GM18502 (cell line): ENCODE measurements around the gene RBMX2.
A peak's percentile ranks its signal among the peaks of the same experiment; 100 is the strongest.
"Not testable (repeated sequence)": the region's sequence is repeated elsewhere in the genome, so short reads cannot be mapped to it uniquely, and the experiment has no call there.

Experiments
- ATAC-seq: cut with Tn5 transposase; IDR thresholded peaks from one replicate; pipeline ENCODE4 v1.9.1; 2021; ENCODE audit warnings: mild to moderate bottlenecking; ENCODE audit not compliant: unreplicated experiment, poor library complexity

Gene RBMX2, protein sequence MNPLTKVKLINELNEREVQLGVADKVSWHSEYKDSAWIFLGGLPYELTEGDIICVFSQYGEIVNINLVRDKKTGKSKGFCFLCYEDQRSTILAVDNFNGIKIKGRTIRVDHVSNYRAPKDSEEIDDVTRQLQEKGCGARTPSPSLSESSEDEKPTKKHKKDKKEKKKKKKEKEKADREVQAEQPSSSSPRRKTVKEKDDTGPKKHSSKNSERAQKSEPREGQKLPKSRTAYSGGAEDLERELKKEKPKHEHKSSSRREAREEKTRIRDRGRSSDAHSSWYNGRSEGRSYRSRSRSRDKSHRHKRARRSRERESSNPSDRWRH

GRCh38 chrX:130401415-130402207 is at the start of gene RBMX2:
TSS of gene RBMX2 (plus strand) at chrX:130401987. CDS start at chrX:130402033, 46 bp downstream.
- peak; percentile 93 for ATAC-seq

- not testable (repeated sequence) for ATAC-seq
Measured at GRCh38 chrX:130352050-130352449, 49.7 kb upstream of the RBMX2 start.

- no peak for ATAC-seq
Measured at GRCh38 chrX:130376077-130376476, 25.7 kb upstream of the RBMX2 start.

DNA sequence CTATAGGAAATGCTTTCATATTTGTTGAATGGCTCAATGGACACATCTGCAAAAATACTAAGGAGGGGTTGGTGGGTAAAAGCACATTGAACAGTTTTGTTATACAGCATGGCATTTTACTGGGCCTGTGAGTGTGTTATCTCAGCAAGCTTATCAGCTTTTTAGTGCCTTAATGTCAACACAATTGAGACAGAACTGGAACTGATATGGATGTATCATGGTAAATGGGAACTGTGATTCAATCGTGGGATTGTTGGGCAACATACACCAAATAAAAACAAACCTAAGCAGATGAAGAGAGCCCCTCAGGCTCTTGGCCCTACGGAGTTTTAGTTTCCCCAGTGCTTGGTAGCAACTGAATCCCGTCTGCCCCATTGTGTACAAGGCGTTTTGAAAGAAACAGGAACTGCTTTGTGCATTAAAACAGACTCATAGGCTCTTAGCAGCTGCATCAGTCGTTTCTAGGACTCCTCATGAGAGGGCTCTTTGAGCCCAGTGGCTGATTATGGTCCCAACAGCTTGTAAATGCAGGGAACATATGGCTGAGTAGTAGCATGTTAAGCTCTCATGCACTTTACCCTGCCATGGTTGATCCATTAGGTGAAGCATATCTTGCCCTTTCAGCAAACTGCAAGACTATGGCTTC is 23.6 kb upstream of the RBMX2 start:
- ATAC-seq: no peak

GRCh38 chrX:130385520-130385919 is 16.3 kb upstream of the RBMX2 start, which contains the start of gene GPR119:
TSS of gene GPR119 (minus strand) at chrX:130385674. CDS start at chrX:130385447, 227 bp downstream.
- ATAC-seq: no peak

- ATAC-seq: no peak
Measured at GRCh38 chrX:130386408-130386808, 15.4 kb upstream of the RBMX2 start.

DNA sequence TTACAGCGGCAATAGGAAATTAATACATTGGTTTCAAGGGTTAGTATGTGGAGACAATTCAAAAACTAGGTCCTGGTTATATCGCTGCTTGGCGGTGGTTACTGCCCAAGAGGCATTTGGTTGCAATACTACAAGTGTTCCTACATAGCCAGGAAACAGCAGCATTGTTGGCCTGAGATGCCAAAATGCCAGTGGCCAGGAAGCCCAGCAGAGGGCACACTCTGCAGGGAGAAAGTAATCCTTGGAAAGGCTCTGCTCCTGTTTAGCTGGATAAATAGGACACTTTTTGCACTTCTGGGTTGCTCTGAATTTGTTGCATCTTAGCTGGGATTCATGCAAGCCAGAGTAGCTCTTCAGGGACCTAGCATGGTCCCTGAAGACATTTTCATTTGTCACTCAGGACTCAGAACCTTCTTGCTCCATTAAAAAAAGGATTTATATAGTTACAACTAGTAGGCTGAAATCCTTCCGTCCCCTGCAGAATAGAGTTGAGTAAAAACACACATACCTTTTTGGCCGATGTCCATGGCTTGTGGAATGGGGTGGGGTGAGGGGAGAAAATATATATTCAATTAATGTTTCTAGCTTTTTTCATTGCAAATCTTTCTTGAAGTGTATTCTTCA is 8.2 kb upstream of the RBMX2 start:
- ATAC-seq: no peak

DNA sequence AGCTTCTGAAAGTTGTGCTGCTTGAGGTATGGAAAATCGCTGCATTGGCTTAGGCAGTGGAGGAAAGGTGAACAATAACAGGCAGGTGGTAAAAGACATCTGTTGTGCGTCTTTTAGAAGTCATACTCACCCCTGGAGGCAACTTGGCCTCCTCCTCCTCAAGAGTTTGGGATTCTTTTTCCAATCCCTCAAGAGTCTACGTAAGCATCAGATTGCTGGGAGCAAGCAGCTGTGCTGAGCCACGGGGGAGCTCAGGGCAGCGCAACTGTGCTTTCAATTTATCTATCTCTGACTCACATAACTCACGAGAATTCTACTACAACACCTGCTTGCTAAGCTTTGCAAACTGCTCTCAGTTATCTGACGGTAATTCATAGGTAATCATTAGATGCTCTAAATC is 6.4 kb upstream of the RBMX2 start:
- no peak for ATAC-seq

GRCh38 chrX:130402208-130402684 is 459 bp downstream of the RBMX2 start:
- no peak for ATAC-seq

GRCh38 chrX:130413415-130413814 is 11.6 kb downstream of the RBMX2 start:
- ATAC-seq: no peak

GRCh38 chrX:130414800-130415199 is 13.0 kb downstream of the RBMX2 start:
- no peak for ATAC-seq

- ATAC-seq: no peak
Measured at GRCh38 chrX:130415201-130415600, 13.4 kb downstream of the RBMX2 start.

DNA sequence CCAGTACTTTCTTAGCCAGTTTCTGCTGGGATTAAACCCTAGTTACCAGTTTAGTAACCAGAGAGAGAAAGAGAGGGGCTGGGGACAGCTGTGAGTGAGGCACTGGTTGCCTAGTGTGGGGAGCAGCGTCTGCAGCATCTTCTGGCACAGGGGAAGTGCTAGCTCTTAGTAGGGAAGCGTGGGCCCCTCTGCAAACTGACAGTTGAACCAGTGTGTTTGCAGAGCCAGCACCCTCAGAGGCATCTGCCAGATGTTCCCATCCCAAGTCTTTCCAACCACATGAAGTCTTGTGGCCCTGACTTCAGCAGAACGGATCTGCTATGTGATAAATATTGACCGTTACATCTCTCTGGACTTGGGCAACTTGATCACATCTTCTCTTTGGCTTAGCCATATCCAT is 15.0 kb downstream of the RBMX2 start:
- no peak for ATAC-seq

- no peak for ATAC-seq
Measured at GRCh38 chrX:130418066-130418465, 16.3 kb downstream of the RBMX2 start.

DNA sequence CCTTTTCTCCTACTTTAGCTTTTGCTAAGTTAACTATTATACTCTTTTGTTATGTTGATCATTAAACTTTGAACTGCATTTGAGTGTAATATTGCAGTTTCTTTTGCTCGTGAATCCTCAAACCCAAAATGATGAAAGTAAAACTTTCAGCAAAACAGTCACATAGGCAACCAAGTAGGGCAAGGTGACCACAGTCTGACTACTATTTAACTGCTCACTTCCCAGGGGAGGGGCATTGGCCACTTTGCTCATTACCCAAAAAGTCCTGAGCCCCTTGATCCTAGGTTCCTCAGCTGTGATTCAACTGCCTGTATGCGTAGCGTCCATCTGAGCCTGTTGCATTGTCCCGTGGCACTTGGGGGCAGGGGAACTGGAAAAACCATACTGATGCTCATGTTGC is 17.0 kb downstream of the RBMX2 start:
- ATAC-seq: no peak

- no peak for ATAC-seq
Measured at GRCh38 chrX:130419263-130419662, 17.5 kb downstream of the RBMX2 start.

DNA sequence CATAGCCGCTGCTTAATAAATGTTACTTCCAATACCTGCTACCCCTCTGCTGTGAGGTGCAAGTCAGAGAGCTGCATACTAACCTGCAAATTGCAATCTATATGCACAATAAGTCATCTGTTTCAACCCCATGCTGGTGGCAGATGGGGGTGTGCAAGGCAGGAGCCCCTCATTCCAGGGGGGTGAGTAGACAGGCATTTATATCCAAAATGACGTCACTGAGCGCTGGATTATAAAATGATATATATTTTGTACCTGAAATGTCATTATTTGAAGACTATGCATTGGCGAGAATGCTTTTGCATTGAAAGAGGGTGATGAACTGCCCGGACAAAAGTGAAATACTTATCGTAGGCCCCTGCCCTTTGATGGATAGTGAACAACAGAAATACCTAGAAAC is 24.7 kb downstream of the RBMX2 start:
- ATAC-seq: no peak

- not testable (repeated sequence) for ATAC-seq
Measured at GRCh38 chrX:130429236-130429635, 27.4 kb downstream of the RBMX2 start.

- ATAC-seq: no peak
Measured at GRCh38 chrX:130435937-130436336, 34.1 kb downstream of the RBMX2 start.

DNA sequence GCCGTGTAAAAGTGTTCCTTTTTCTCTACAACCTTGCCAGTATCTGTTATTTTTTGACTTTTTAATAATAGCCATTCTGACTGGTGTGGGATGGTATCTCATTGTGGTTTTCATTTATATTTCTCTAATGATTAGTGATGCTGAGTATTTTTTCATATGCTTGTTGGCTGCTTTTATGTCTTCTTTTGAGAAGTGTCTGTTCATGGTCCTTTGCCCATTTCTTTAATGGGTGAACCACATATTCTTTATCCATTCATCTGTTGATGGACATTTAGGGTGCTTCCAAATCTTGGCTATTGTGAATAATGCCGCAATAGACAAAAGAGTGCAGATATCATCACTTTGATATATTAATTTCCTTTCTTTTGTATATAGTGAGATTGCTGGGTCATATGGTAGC is 36.2 kb downstream of the RBMX2 start:
- ATAC-seq: not testable (repeated sequence)
